ENCODE data around the gene CUL3.

- TF ChIP-seq CTCF (IDR thresholded peaks at IDR 0.05) (no peak), POLR2A (IDR thresholded peaks at IDR 0.05) (no peak), POLR2AphosphoS5 (IDR thresholded peaks at IDR 0.05; ENCODE audit: insufficient read depth in 1 of 2, low read depth in 1 of 2) (no peak)
Measured at GRCh38 chr2:224461391-224461790, 123.8 kb downstream of the CUL3 start.

All from vagina (tissue), 2 donors.